H9 (cell line): ENCODE measurements around the gene SCD5. TPM values are rescaled to one million over a fixed set of nuclear protein-coding genes. Genes with fewer than 3 reads are reported as not detected.

Source experiments
- DNase-seq: peaks from one replicate; pipeline ENCODE4 v3.0.0-alpha.2; 2017
- H2AFZ ChIP-seq: one replicate; pipeline ENCODE4 v1.6.1; 2013; ENCODE audit warnings: mild to moderate bottlenecking, low read length, control low read depth, moderate library complexity
- H2AK5ac ChIP-seq: 2 replicates; pipeline ENCODE4 v1.6.1; 2013; ENCODE audit warnings: low read length, control low read depth, mixed read lengths; ENCODE audit not compliant: insufficient read length
- H2BK120ac ChIP-seq: one replicate; pipeline ENCODE4 v1.6.1; 2013; ENCODE audit warnings: low read depth, mild to moderate bottlenecking, low read length, control low read depth, inconsistent platforms; ENCODE audit not compliant: poor library complexity, severe bottlenecking
- H2BK12ac ChIP-seq: 2 replicates; pipeline ENCODE4 v1.6.1; 2013; ENCODE audit warnings: low read length, control low read depth, mixed read lengths, low read depth; ENCODE audit not compliant: insufficient read length
- H2BK15ac ChIP-seq: 2 replicates; pipeline ENCODE4 v1.6.1; 2013; ENCODE audit warnings: low read depth, low read length, control low read depth
- H2BK20ac ChIP-seq: one replicate; pipeline ENCODE4 v1.6.1; 2013; ENCODE audit warnings: low read depth, mild to moderate bottlenecking, low read length, control low read depth, inconsistent platforms; ENCODE audit not compliant: poor library complexity, severe bottlenecking
- H2BK5ac ChIP-seq: 2 replicates; pipeline ENCODE4 v1.6.1; 2013; ENCODE audit warnings: low read length, control low read depth, mixed read lengths; ENCODE audit not compliant: insufficient read length
- H3K14ac ChIP-seq: 2 replicates; pipeline ENCODE4 v1.6.1; 2013; ENCODE audit warnings: low read length, control low read depth; ENCODE audit not compliant: insufficient read depth
- H3K18ac ChIP-seq: 2 replicates; pipeline ENCODE4 v1.6.1; 2013; ENCODE audit warnings: low read depth, mild to moderate bottlenecking, mixed read lengths, low read length, control low read depth; ENCODE audit not compliant: insufficient read length
- H3K23ac ChIP-seq: 2 replicates; pipeline ENCODE4 v1.6.1; 2013; ENCODE audit warnings: low read length, control low read depth, mixed read lengths, low read depth; ENCODE audit not compliant: insufficient read length
- H3K23me2 ChIP-seq: 2 replicates; pipeline ENCODE4 v1.6.1; 2013; ENCODE audit warnings: low read depth, mild to moderate bottlenecking, mixed read lengths, low read length, control low read depth; ENCODE audit not compliant: insufficient read length, poor library complexity, severe bottlenecking
- H3K27ac ChIP-seq: 2 replicates; pipeline ENCODE4 v1.5.1; 2013; ENCODE audit warnings: low read length, control low read depth, mixed read lengths, low read depth; ENCODE audit not compliant: insufficient read length
- H3K27me3 ChIP-seq: 2 replicates; pipeline ENCODE4 v1.6.1; 2013; ENCODE audit warnings: low read length, control low read depth, inconsistent platforms; ENCODE audit not compliant: insufficient read depth
- H3K4ac ChIP-seq: 2 replicates; pipeline ENCODE4 v1.6.1; 2013; ENCODE audit warnings: low read depth, mild to moderate bottlenecking, control low read depth, inconsistent platforms, low read length, moderate library complexity
- H3K4me1 ChIP-seq: 2 replicates; pipeline ENCODE4 v1.6.1; 2013; ENCODE audit warnings: low read length, control low read depth, inconsistent platforms; ENCODE audit not compliant: insufficient read depth
- H3K4me2 ChIP-seq: 2 replicates; pipeline ENCODE4 v1.6.1; 2013; ENCODE audit warnings: low read length, control low read depth, mixed read lengths; ENCODE audit not compliant: insufficient read length, insufficient read depth
- H3K56ac ChIP-seq: 2 replicates; pipeline ENCODE4 v1.6.1; 2013; ENCODE audit warnings: low read depth, mild to moderate bottlenecking, mixed read lengths, low read length, control low read depth; ENCODE audit not compliant: insufficient read length
- H3K79me1 ChIP-seq: 2 replicates; pipeline ENCODE4 v1.6.1; 2013; ENCODE audit warnings: low read depth, mild to moderate bottlenecking, moderate library complexity, low read length, control low read depth, inconsistent platforms; ENCODE audit not compliant: insufficient read depth, poor library complexity, severe bottlenecking
- H3K79me2 ChIP-seq: 2 replicates; pipeline ENCODE4 v1.6.1; 2013; ENCODE audit warnings: low read length, control low read depth, inconsistent platforms; ENCODE audit not compliant: insufficient read depth
- H3K9ac ChIP-seq: 2 replicates; pipeline ENCODE4 v1.6.1; 2013; ENCODE audit warnings: low read length, control low read depth, mixed read lengths; ENCODE audit not compliant: insufficient read length; ENCODE audit errors: extremely low read depth
- H3K9me3 ChIP-seq: one replicate; pipeline ENCODE4 v1.6.1; 2013; ENCODE audit warnings: low read depth, low read length, inconsistent platforms; ENCODE audit not compliant: control insufficient read depth
- H3T11ph ChIP-seq: one replicate; pipeline ENCODE4 v1.6.1; 2013; ENCODE audit warnings: mild to moderate bottlenecking, low read length, control low read depth, inconsistent platforms
- H4K20me1 ChIP-seq: one replicate; pipeline ENCODE4 v1.6.1; 2013; ENCODE audit not compliant: control insufficient read depth, insufficient read length, insufficient read depth
- H4K5ac ChIP-seq: 2 replicates; pipeline ENCODE4 v1.6.1; 2013; ENCODE audit warnings: low read depth, mild to moderate bottlenecking, mixed read lengths, low read length, control low read depth; ENCODE audit not compliant: insufficient read length
- H4K8ac ChIP-seq: replicated peaks from 2 replicates; pipeline ENCODE4 v1.6.1; 2013; ENCODE audit warnings: low read length, control low read depth, mixed read lengths, low read depth; ENCODE audit not compliant: insufficient read length
- H4K91ac ChIP-seq: 2 replicates; pipeline ENCODE4 v1.6.1; 2013; ENCODE audit warnings: low read depth, mild to moderate bottlenecking, moderate library complexity, mixed read lengths, low read length, control low read depth; ENCODE audit not compliant: insufficient read length
- H3K27ac Mint-ChIP-seq, 3 experiments: 2 replicates in 2 of 3; 3 replicates in 1 of 3; pipeline ENCODE4 v1.8.0; 2020 to 2021; ENCODE audit warnings: mixed read lengths in 3 of 3, mild to moderate bottlenecking in 1 of 3, moderate library complexity in 1 of 3
- H3K27me3 Mint-ChIP-seq: 2 replicates; pipeline ENCODE4 v1.8.0; 2021; ENCODE audit warnings: low read depth, mild to moderate bottlenecking, moderate library complexity, mixed read lengths
- H3K36me3 Mint-ChIP-seq, 3 experiments: 2 replicates in 2 of 3; 3 replicates in 1 of 3; pipeline ENCODE4 v1.8.0; 2020 to 2021; ENCODE audit warnings: low read depth in 3 of 3, mixed read lengths in 3 of 3; ENCODE audit not compliant: insufficient read depth in 1 of 3
- H3K4me1 Mint-ChIP-seq, 2 experiments: 2 replicates each; pipeline ENCODE4 v1.8.0; 2020; ENCODE audit warnings: mixed read lengths in 2 of 2
- H3K4me3 Mint-ChIP-seq, 2 experiments: 2 replicates in 1 of 2; 3 replicates in 1 of 2; pipeline ENCODE4 v1.8.0; 2020 to 2021; ENCODE audit warnings: mild to moderate bottlenecking in 2 of 2, mixed read lengths in 2 of 2, moderate library complexity in 1 of 2
- H3K9me3 Mint-ChIP-seq, 2 experiments: 2 replicates in 1 of 2; 3 replicates in 1 of 2; pipeline ENCODE4 v1.8.0; 2020; ENCODE audit warnings: mild to moderate bottlenecking in 2 of 2, mixed read lengths in 2 of 2, moderate library complexity in 1 of 2
- WGBS: extraction: QIAGEN DNeasy Blood & Tissue Kit; methylation state at CpG from one replicate; pipeline ENCODE4 v1.1.7; 2013; ENCODE audit warnings: missing lambda C conversion rate, low lambda C conversion rate, mixed read lengths; ENCODE audit not compliant: insufficient read length; ENCODE audit errors: extremely low coverage; 5-methylcytosine and 5-hydroxymethylcytosine counted together
- total RNA-seq: library from RNA; stranded (reverse); gene quantifications from 2 replicates; pipeline ENCODE4 v1.2.1, GENCODE V29; 2021
- TF ChIP-seq, protein P1 (sequence below): fragments of 200-600 bp; sonication (generic); conservative IDR thresholded peaks from 3 replicates; pipeline ENCODE4 v1.8.0; 2021; ENCODE audit warnings: antibody characterized with exemption, mild to moderate bottlenecking

Gene SCD5
- total RNA-seq, 1 experiment from 2014 or later: 0.68 TPM

DNA sequence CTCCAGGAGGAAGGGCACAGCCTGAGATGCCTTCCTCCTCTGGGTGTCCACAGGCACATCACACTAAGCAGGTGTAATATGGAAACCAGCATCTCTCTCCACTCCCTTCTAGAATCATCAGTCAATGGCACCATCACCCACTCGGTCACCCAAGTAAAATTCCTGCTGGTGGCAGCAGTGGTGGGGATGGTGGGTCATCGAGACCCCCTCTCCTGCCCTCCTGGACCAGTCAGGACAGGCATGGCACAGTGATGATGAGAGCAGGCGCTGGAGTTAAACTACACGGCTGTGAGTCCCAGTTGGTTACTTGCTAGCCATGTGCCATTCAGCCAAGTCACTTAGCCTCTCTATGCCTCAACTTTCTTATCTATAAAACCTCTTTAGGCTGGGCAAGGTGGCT lies 42.5 kb downstream of the SCD5 start:
- Histone ChIP-seq H3K27me3 (no peaks in the 10 kb centered on the region), H4K91ac (no peak overlapping the region), H3K23me2 (no peaks in the 10 kb centered on the region), H3K9me3 (no peaks in the 10 kb centered on the region), H2BK12ac (no peak overlapping the region), H4K5ac (no peak overlapping the region), H3K9ac (no peak overlapping the region), H2BK120ac (no peak overlapping the region), H4K8ac (no peak overlapping the region), H3K56ac (no peak overlapping the region), H3T11ph (no peak overlapping the region), H3K18ac (no peak overlapping the region), H2BK20ac (no peak overlapping the region), H2BK5ac (no peak overlapping the region), H3K27ac (no peak overlapping the region), H4K20me1 (no peaks in the 10 kb centered on the region), H3K4me1 (no peaks in the 10 kb centered on the region), H2AFZ (no peak overlapping the region), H3K79me2 (no peaks in the 10 kb centered on the region), H3K23ac (no peak overlapping the region), H3K4me2 (no peak overlapping the region), H3K14ac (no peak overlapping the region; the same call in 1 of the 2 replicates), H2BK15ac (no peak overlapping the region), H3K4ac (no peak overlapping the region), H3K79me1 (no peaks in the 10 kb centered on the region), H2AK5ac (no peak overlapping the region)
- TF ChIP-seq, protein P1, sequence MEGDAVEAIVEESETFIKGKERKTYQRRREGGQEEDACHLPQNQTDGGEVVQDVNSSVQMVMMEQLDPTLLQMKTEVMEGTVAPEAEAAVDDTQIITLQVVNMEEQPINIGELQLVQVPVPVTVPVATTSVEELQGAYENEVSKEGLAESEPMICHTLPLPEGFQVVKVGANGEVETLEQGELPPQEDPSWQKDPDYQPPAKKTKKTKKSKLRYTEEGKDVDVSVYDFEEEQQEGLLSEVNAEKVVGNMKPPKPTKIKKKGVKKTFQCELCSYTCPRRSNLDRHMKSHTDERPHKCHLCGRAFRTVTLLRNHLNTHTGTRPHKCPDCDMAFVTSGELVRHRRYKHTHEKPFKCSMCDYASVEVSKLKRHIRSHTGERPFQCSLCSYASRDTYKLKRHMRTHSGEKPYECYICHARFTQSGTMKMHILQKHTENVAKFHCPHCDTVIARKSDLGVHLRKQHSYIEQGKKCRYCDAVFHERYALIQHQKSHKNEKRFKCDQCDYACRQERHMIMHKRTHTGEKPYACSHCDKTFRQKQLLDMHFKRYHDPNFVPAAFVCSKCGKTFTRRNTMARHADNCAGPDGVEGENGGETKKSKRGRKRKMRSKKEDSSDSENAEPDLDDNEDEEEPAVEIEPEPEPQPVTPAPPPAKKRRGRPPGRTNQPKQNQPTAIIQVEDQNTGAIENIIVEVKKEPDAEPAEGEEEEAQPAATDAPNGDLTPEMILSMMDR: no peak
- no peaks in the 10 kb centered on the region for H3K9me3 Mint-ChIP-seq
- H3K4me1 Mint-ChIP-seq: peaks cover 0 to 10% of the 10 kb centered on the region in 2 experiments; a peak in 2 of 4 replicates
- H3K36me3 Mint-ChIP-seq: no peaks in the 10 kb centered on the region
- H3K4me3 Mint-ChIP-seq: no peak overlapping the region
- DNase-seq: no peak
- H3K27me3 Mint-ChIP-seq: peaks cover 53% of the 10 kb centered on the region
- WGBS: no CpG with 5 or more reads among the region's 4 CpGs
- no peak overlapping the region for H3K27ac Mint-ChIP-seq
